Dendritic cell treated with granulocyte-macrophage colony-stimulating factor and Interleukin-4, amounts not matched to agents 40 ng/mL and 50 ng/mL, for 4 days (primary cell): ENCODE data around the gene DLEC1.
A peak's percentile ranks its signal among the peaks of the same experiment; 100 is the strongest.

Experiments used
- H3K27ac Mint-ChIP-seq: one replicate; pipeline ENCODE4 v1.8.0; 2022; ENCODE audit warnings: mild to moderate bottlenecking, mixed read lengths
- H3K27me3 Mint-ChIP-seq: one replicate; pipeline ENCODE4 v1.8.0; 2022; ENCODE audit warnings: mild to moderate bottlenecking, mixed read lengths
- H3K36me3 Mint-ChIP-seq: one replicate; pipeline ENCODE4 v1.8.0; 2022; ENCODE audit warnings: low read depth, mixed read lengths
- H3K4me1 Mint-ChIP-seq: one replicate; pipeline ENCODE4 v1.8.0; 2022; ENCODE audit warnings: low read depth, mixed read lengths
- H3K4me3 Mint-ChIP-seq: one replicate; pipeline ENCODE4 v1.8.0; 2022; ENCODE audit warnings: mild to moderate bottlenecking, moderate library complexity, mixed read lengths
- H3K9me3 Mint-ChIP-seq: one replicate; pipeline ENCODE4 v1.8.0; 2022; ENCODE audit warnings: mixed read lengths
- intact Hi-C: fragments of 100-400 bp; cut with micrococcal nuclease; formaldehyde crosslinking; loops from one replicate; pipeline ENCODE4 v1.15.0; 2022

Gene DLEC1

GRCh38 chr3:38039101-38039898 lies at the start of gene DLEC1:
DLEC1 (plus strand) TSS chr3:38039208; CDS start chr3:38039226, 18 bp downstream.
- no peaks in the 10 kb centered on the region for H3K9me3 Mint-ChIP-seq
- peaks cover 48% of the 10 kb centered on the region for H3K4me1 Mint-ChIP-seq
- intact Hi-C loops: no loop called here
- H3K27ac Mint-ChIP-seq: peak within 1 kb of the TSS; percentile 84
- H3K27me3 Mint-ChIP-seq: peaks cover 4% of the 10 kb centered on the region
- peak within 1 kb of the TSS; percentile 79 for H3K4me3 Mint-ChIP-seq
- H3K36me3 Mint-ChIP-seq: no peaks in the 10 kb centered on the region

GRCh38 chr3:37989821-37990480 lies 49.1 kb upstream of the DLEC1 start:
- Mint-ChIP-seq H3K4me3 (no peak overlapping the region), H3K9me3 (no peaks in the 10 kb centered on the region), H3K4me1 (peaks cover 58% of the 10 kb centered on the region), H3K36me3 (no peaks in the 10 kb centered on the region), H3K27me3 (no peaks in the 10 kb centered on the region), H3K27ac (peak overlapping the region; percentile 47)
- intact Hi-C loops: no loop called here

GRCh38 chr3:37990527-37990926 lies 48.5 kb upstream of the DLEC1 start, which contains the start of gene VILL:
VILL (plus strand) TSS chr3:37990786; CDS start chr3:37993673, 2,887 bp downstream.
- Mint-ChIP-seq H3K4me1 (peaks cover 57% of the 10 kb centered on the region), H3K4me3 (no peak within 1 kb of the TSS), H3K27ac (peak within 1 kb of the TSS; percentile 47), H3K36me3 (peaks cover 1% of the 10 kb centered on the region), H3K9me3 (no peaks in the 10 kb centered on the region), H3K27me3 (no peaks in the 10 kb centered on the region)
- intact Hi-C loops: no loop called here

DNA sequence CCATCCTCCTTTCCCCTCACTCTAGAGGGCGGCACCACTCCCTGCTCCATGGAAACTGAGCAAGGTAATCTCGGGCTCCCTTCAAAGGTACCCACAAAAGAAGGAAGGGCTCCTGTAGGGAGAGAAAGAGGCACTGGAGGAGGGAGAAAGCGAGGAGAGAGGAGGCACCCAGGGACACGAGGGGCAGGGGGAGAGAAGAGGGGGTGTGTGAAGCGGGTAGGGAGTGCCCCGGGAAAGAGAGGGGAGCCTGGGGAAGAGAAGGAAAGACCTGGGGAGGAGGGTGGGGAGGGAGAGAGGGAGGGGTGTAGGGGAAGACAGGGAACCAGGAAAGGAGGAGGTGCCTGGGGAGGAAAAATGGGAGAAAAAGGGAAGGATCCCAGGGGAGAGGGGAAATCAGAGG lies 47.9 kb upstream of the DLEC1 start:
- H3K9me3 Mint-ChIP-seq: no peaks in the 10 kb centered on the region
- H3K4me3 Mint-ChIP-seq: no peak overlapping the region
- H3K36me3 Mint-ChIP-seq: peaks cover 7% of the 10 kb centered on the region
- intact Hi-C loops: no loop called here
- no peaks in the 10 kb centered on the region for H3K27me3 Mint-ChIP-seq
- H3K4me1 Mint-ChIP-seq: peaks cover 63% of the 10 kb centered on the region
- H3K27ac Mint-ChIP-seq: peak overlapping the region; percentile 38

DNA sequence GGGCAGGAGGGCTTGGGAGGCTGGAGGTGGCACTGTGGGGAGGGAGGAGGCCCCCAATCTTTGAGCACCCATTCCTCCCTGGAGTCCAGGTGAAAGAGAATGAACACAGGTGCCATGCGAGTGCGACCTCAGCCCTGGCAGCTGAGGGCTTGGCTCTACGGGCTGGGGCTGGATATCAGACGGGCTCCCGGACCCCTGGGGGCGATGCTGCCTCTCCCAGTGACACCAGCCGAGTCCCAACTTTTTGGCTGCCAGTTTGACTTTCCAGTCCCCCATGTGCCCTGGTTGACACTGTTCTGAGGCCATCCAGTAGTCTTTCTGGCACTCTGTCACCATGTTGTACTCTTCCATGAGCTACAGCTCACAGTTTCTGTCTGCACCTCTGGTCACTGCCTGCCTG lies 47.2 kb upstream of the DLEC1 start:
- intact Hi-C loops: no loop called here
- peaks cover 70% of the 10 kb centered on the region for H3K4me1 Mint-ChIP-seq
- H3K36me3 Mint-ChIP-seq: peaks cover 13% of the 10 kb centered on the region
- no peak overlapping the region for H3K4me3 Mint-ChIP-seq
- H3K9me3 Mint-ChIP-seq: no peaks in the 10 kb centered on the region
- H3K27ac Mint-ChIP-seq: peak overlapping the region; percentile 38
- no peaks in the 10 kb centered on the region for H3K27me3 Mint-ChIP-seq

- peaks cover 17% of the 10 kb centered on the region for H3K36me3 Mint-ChIP-seq
- H3K27ac Mint-ChIP-seq: peak overlapping the region; percentile 98
- H3K27me3 Mint-ChIP-seq: no peaks in the 10 kb centered on the region
- intact Hi-C loops: no loop called here
- no peak overlapping the region for H3K4me3 Mint-ChIP-seq
- H3K4me1 Mint-ChIP-seq: peaks cover 76% of the 10 kb centered on the region
- H3K9me3 Mint-ChIP-seq: no peaks in the 10 kb centered on the region
Measured at GRCh38 chr3:37992271-37993066, 46.5 kb upstream of the DLEC1 start.

DNA sequence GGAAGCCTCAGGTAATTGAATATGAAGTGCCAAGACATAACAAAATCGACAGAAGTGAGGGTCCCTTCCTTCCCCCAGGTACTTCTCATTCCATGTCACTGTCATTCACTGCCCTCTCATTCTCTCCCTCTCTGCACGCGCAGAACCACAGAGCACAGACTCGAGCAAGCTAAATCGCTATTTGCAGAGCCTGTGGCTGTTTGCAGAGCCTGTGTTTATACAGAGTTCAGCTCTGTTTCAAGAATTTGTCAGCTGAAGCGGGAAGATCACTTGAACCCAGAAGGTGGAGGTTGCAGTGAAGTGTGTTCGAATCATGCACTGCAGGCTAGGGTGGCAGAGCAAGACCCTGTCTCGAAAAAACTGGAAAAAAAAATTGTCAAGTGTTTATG lies 45.9 kb upstream of the DLEC1 start:
- Mint-ChIP-seq H3K36me3 (peaks cover 17% of the 10 kb centered on the region), H3K4me1 (peaks cover 74% of the 10 kb centered on the region), H3K9me3 (no peaks in the 10 kb centered on the region), H3K27me3 (no peaks in the 10 kb centered on the region), H3K4me3 (no peak overlapping the region), H3K27ac (peak overlapping the region; percentile 98)
- intact Hi-C loops: no loop called here

DNA sequence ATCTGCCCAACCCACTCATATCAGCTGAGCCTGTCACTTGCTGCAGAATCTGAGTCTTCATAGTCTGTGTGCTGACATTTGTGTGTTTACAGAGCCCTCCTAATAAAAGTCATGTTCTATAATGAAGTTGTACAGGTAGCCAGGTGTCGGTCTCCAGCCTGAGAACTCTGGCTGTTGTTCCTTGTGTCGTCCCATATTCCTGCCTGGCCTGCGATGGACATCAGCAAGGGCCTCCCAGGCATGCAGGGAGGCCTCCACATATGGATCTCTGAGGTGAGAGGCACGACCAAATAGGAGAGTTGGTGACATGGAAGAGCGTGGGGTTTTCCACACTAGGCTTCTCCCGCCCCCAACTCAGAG lies 45.6 kb upstream of the DLEC1 start:
- Mint-ChIP-seq H3K4me3 (peak overlapping the region; percentile 79), H3K36me3 (peaks cover 17% of the 10 kb centered on the region), H3K4me1 (peaks cover 74% of the 10 kb centered on the region), H3K9me3 (no peaks in the 10 kb centered on the region), H3K27ac (peak overlapping the region; percentile 98), H3K27me3 (no peaks in the 10 kb centered on the region)
- intact Hi-C loops: no loop called here

- H3K27ac Mint-ChIP-seq: peak overlapping the region; percentile 98
- no peaks in the 10 kb centered on the region for H3K27me3 Mint-ChIP-seq
- peaks cover 76% of the 10 kb centered on the region for H3K4me1 Mint-ChIP-seq
- H3K9me3 Mint-ChIP-seq: no peaks in the 10 kb centered on the region
- intact Hi-C loops: loop anchor here (2.0 kb wide), 1 partner anchor 13 kb away; no protein-coding TSS in a partner anchor
- H3K36me3 Mint-ChIP-seq: peaks cover 17% of the 10 kb centered on the region
- H3K4me3 Mint-ChIP-seq: peak overlapping the region; percentile 79
Measured at GRCh38 chr3:37993820-37994638, 45.0 kb upstream of the DLEC1 start.

DNA sequence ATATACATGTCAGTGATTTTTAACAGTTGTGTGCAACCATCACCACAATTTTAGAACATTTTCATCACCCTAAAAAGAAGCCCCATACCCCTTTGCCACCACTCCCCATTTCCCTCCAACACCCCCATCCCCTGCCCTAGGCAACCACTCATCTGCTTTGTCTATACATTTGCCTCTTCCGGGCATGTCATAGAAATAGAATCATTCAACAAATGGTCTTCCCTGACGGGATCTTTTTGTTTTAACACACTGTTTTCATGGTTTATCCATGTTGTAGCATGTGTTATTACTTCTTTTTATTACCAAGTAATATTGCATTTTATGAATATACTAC lies 44.4 kb upstream of the DLEC1 start:
- Mint-ChIP-seq H3K36me3 (peaks cover 17% of the 10 kb centered on the region), H3K4me1 (peaks cover 76% of the 10 kb centered on the region), H3K4me3 (peak overlapping the region; percentile 79), H3K9me3 (no peaks in the 10 kb centered on the region), H3K27me3 (no peaks in the 10 kb centered on the region), H3K27ac (peak overlapping the region; percentile 98)
- intact Hi-C loops: loop anchor here (2.0 kb wide), 1 partner anchor 14 kb away; no protein-coding TSS in a partner anchor

DNA sequence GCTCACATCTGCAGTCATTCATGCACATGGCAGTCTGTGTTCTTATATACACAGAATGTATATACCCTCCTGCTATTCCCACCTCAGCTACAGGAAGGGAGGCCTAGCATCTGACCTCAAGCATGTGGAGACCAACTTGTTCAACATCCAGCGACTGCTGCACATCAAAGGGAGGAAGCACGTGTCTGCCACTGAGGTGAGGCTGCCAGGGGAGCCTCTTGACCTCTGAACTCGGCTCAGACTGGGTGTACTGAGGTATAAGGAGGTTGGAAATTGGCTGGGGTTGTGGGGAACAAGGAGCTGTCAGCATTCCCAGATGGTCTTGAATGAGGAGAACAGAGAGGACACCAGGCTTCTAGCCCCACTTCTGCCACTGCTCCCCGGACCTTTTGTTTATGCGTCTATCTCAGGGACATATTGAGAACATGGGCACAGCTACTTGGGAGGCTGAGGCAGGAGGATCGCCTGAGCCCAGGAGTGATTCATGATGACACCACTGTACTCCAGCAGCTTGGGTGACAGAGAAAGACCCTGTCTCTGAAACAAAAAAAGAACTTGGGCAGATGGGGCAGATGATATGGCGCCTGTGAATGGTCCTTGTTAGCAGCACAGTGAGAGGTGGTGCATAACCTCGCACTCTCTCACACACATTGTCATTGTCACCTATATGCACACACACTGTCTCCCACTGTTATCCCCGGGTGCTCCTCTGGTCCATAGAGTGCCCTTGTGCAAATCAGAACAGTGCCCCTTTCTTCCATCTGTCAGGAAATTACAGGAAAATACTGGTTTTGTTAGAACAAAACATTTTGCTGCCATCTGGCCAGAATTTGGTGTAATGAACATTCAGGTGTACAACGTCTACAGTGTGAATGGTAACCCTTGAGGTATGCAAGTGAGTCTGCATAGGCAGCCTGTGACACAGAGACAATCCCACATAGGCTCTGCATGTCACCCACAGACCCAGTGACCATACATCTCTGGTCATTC lies 43.1 kb upstream of the DLEC1 start:
- intact Hi-C loops: loop anchor here (2.0 kb wide), 1 partner anchor 15 kb away; no protein-coding TSS in a partner anchor
- Mint-ChIP-seq H3K4me1 (peaks cover 76% of the 10 kb centered on the region), H3K27me3 (no peaks in the 10 kb centered on the region), H3K27ac (peak overlapping the region; percentile 38), H3K36me3 (peaks cover 17% of the 10 kb centered on the region), H3K9me3 (no peaks in the 10 kb centered on the region), H3K4me3 (no peak overlapping the region)

- Mint-ChIP-seq H3K9me3 (no peaks in the 10 kb centered on the region), H3K4me1 (peaks cover 68% of the 10 kb centered on the region), H3K27me3 (no peaks in the 10 kb centered on the region), H3K4me3 (no peak overlapping the region), H3K36me3 (peaks cover 22% of the 10 kb centered on the region), H3K27ac (peak overlapping the region; percentile 38)
- intact Hi-C loops: no loop called here
Measured at GRCh38 chr3:37996785-37997301, 42.2 kb upstream of the DLEC1 start.
